ENCODE measurements around the gene MRPS15. TPM values are rescaled to one million over a fixed set of nuclear protein-coding genes. Genes with fewer than 3 reads are reported as not detected.

Gene MRPS15
- total and polyA plus RNA-seq, 2 of the 13 experiments (the other 11 are each of a cell fraction or from before 2014, with no cell fraction given) = 59.0 to 113 TPM

GRCh38 chr1:36450270-36450918 lies 13.8 kb downstream of the MRPS15 start, which contains the start of gene OSCP1 (continued):
- 0 out of 2 replicates have a peak, but pooled peaks have one; percentile 55 for TF ChIP-seq KMT2B (CRISPR knock-in tag; IDR thresholded peaks at IDR 0.05)
- TF ChIP-seq PHB2 (IDR thresholded peaks at IDR 0.05; ENCODE audit: partially characterized antibody) = no peak
- TF ChIP-seq SATB2 (CRISPR knock-in tag; IDR thresholded peaks at IDR 0.05) = no peak
- peak; percentile 75; the same call in 1 of the 2 replicates for TF ChIP-seq U2AF2 (IDR thresholded peaks at IDR 0.05; ENCODE audit: low read depth, low read length)
- no peak for TF ChIP-seq SNRNP70 (IDR thresholded peaks at IDR 0.05; ENCODE audit: low read depth, low read length)
- no peak for TF ChIP-seq NCOA5 (CRISPR knock-in tag; IDR thresholded peaks at IDR 0.05)
- peak; percentile 85 for TF ChIP-seq IKZF4 (CRISPR knock-in tag; IDR thresholded peaks at IDR 0.05; ENCODE audit: borderline replicate concordance, low read depth, not compliant biosample characterization)
- no peak for TF ChIP-seq ZNF160 (CRISPR knock-in tag; IDR thresholded peaks at IDR 0.05)
- no peak for TF ChIP-seq RAD51 (IDR thresholded peaks at IDR 0.05; ENCODE audit: borderline replicate concordance)
- TF ChIP-seq ZNF264 (CRISPR knock-in tag; IDR thresholded peaks at IDR 0.05) = 0 out of 2 replicates have a peak, but pooled peaks have one; percentile 58
- no peak for TF ChIP-seq CEBPG (CRISPR knock-in tag; IDR thresholded peaks at IDR 0.05)
- peak; percentile 62; the same call in 1 of the 2 replicates for TF ChIP-seq TMF1 (CRISPR knock-in tag; IDR thresholded peaks at IDR 0.05; ENCODE audit: low read depth)
- peak; percentile 63; the same call in 1 of the 2 replicates for TF ChIP-seq DZIP1 (CRISPR knock-in tag; IDR thresholded peaks at IDR 0.05)
- TF ChIP-seq GMEB1 (CRISPR knock-in tag; IDR thresholded peaks at IDR 0.05; ENCODE audit: borderline replicate concordance) = peak; percentile 49
- no peak for TF ChIP-seq SP5 (CRISPR knock-in tag; IDR thresholded peaks at IDR 0.05; ENCODE audit: borderline replicate concordance, low read depth)
- TF ChIP-seq CENPT (CRISPR knock-in tag; IDR thresholded peaks at IDR 0.05; ENCODE audit: low read depth) = 0 out of 2 replicates have a peak, but pooled peaks have one; percentile 69
- TF ChIP-seq KDM5A (IDR thresholded peaks at IDR 0.05; ENCODE audit: borderline replicate concordance, low read length) = no peak
- TF ChIP-seq ZSCAN5A (CRISPR knock-in tag; IDR thresholded peaks at IDR 0.05; ENCODE audit: borderline replicate concordance) = no peak
- TF ChIP-seq ZNF670 (CRISPR knock-in tag; IDR thresholded peaks at IDR 0.05; ENCODE audit: borderline replicate concordance) = no peak
- TF ChIP-seq ZNF138 (CRISPR knock-in tag; IDR thresholded peaks at IDR 0.05; ENCODE audit: low read depth) = no peak
- peak; percentile 97 for TF ChIP-seq ZNF879 (CRISPR knock-in tag; IDR thresholded peaks at IDR 0.05)

Measured in HepG2 (cell line).